Measurements from ENCODE around the gene ARMC7. TPM values are rescaled to one million over a fixed set of nuclear protein-coding genes. Genes with fewer than 3 reads are reported as not detected.
A peak's percentile ranks its signal among the peaks of the same experiment; 100 is the strongest.

ARMC7 gene
- total and polyA plus RNA-seq, 2 donors (not counting 1 experiment from before 2014, with no cell fraction given) = 10.4 to 15.9 TPM

DNA sequence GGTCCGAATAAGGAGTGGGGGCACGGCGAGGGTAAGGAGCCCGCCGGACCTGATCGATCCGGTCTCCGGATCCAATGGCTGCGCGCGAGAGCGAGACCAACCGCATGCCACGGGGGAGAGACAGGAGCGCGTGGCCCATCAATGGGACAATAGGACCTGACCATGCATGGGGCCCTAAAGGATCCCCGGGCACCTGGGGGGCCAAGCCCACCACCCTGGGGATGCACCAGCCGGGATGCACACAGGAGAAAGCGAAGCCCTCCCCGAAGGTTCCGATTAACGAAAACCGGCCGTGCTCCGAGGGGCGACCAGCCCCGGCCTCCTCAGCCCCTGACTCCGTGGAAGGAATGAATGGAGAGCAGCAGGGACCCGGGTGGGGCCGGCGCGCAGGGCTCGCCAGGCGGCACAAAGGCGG is 44.0 kb downstream of the ARMC7 start:
- peak overlapping the region; percentile 75 for H3K27ac Mint-ChIP-seq
- intact Hi-C loops (cut with micrococcal nuclease) = loop anchor here (1.0 to 2.0 kb wide), 6 partner anchors 18 to 107 kb away; partner anchors contain the start of genes ARMC7, ATP5PD, KCTD2 and NT5C
- CTCF ChIA-PET = interaction anchor here (1.5 kb wide), 2 partner anchors 22 to 39 kb away, joined by 5 to 14 read pairs; partner anchors contain the start of gene NT5C
- Histone ChIP-seq H3K27ac (ENCODE audit: low read length in 2 of 2) (peak overlapping the region in 1 of 2 donors; percentile 65), H3K9me3 (ENCODE audit: control extremely low read depth in 1 of 3, control insufficient read depth in 2 of 3, insufficient read depth in 1 of 3, low read length in 2 of 3) (no peaks in the 10 kb centered on the region), H3K79me2 (ENCODE audit: control insufficient read depth, insufficient read depth, low read length) (peaks cover 41% of the 10 kb centered on the region), H3K9ac (ENCODE audit: low read length) (peak overlapping the region; percentile 80), H3K27me3 (replicated peaks in 1 of 4; ENCODE audit: control extremely low read depth in 1 of 4, control insufficient read depth in 3 of 4, insufficient read depth in 4 of 4, low read length in 3 of 4) (no peaks in the 10 kb centered on the region), H3K4me2 (replicated peaks; ENCODE audit: low read depth, low read length, poor library complexity, severe bottlenecking) (peak overlapping the region; percentile 99), H3K4me1 (ENCODE audit: control insufficient read depth in 2 of 2, insufficient read depth in 2 of 2, low read length in 2 of 2) (peaks cover 15 to 27% of the 10 kb centered on the region in 2 donors), H3K4me3 (ENCODE audit: control extremely low read depth in 1 of 5, extremely low read depth in 1 of 5, insufficient read depth in 1 of 5, low read depth in 2 of 5, low read length in 4 of 5) (peak overlapping the region; percentile 69 to 83 (median 74)), H3K36me3 (replicated peaks in 1 of 2; ENCODE audit: control extremely low read depth in 1 of 2, control insufficient read depth in 1 of 2, extremely low read depth in 1 of 2, insufficient read depth in 2 of 2, low read length in 1 of 2) (no peaks in the 10 kb centered on the region), H4K20me1 (ENCODE audit: control insufficient read depth, insufficient read depth, low read length, poor library complexity, severe bottlenecking) (peaks cover 8% of the 10 kb centered on the region), H2AFZ (ENCODE audit: insufficient read depth, low read depth, low read length, poor library complexity, severe bottlenecking) (peak overlapping the region; percentile 75)
- TF ChIP-seq EZH2 (IDR thresholded peaks at IDR 0.05; ENCODE audit: borderline replicate concordance, insufficient read depth, low read depth, low read length, poor library complexity, severe bottlenecking) = no peak
- TF ChIP-seq, protein P1, sequence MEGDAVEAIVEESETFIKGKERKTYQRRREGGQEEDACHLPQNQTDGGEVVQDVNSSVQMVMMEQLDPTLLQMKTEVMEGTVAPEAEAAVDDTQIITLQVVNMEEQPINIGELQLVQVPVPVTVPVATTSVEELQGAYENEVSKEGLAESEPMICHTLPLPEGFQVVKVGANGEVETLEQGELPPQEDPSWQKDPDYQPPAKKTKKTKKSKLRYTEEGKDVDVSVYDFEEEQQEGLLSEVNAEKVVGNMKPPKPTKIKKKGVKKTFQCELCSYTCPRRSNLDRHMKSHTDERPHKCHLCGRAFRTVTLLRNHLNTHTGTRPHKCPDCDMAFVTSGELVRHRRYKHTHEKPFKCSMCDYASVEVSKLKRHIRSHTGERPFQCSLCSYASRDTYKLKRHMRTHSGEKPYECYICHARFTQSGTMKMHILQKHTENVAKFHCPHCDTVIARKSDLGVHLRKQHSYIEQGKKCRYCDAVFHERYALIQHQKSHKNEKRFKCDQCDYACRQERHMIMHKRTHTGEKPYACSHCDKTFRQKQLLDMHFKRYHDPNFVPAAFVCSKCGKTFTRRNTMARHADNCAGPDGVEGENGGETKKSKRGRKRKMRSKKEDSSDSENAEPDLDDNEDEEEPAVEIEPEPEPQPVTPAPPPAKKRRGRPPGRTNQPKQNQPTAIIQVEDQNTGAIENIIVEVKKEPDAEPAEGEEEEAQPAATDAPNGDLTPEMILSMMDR (IDR thresholded peaks at IDR 0.05) = no peak
- DNase-seq = no peak
- WGBS (ENCODE audit: insufficient coverage) = under 1% methylated on average over 35 of the region's 35 CpGs
- no peaks in the 10 kb centered on the region for H3K27me3 Mint-ChIP-seq
- POLR2A ChIA-PET = interaction anchor here (0.6 to 1.5 kb wide), 2 partner anchors 40 to 131 kb away, joined by 3 to 4 read pairs; no protein-coding TSS in a partner anchor
- no peaks in the 10 kb centered on the region for H3K9me3 Mint-ChIP-seq (ENCODE audit: insufficient read depth)
- peak overlapping the region; percentile 95 for H3K4me3 Mint-ChIP-seq
- ATAC-seq (ENCODE audit: low read depth) = no peak
- peaks cover 30% of the 10 kb centered on the region for H3K4me1 Mint-ChIP-seq

Data from B cell (primary cell).